ENCODE results near the gene PMAIP1.
"Not testable (repeated sequence)": the region's sequence is repeated elsewhere in the genome, so short reads cannot be mapped to it uniquely, and the experiment has no call there.

The PMAIP1 gene

DNA sequence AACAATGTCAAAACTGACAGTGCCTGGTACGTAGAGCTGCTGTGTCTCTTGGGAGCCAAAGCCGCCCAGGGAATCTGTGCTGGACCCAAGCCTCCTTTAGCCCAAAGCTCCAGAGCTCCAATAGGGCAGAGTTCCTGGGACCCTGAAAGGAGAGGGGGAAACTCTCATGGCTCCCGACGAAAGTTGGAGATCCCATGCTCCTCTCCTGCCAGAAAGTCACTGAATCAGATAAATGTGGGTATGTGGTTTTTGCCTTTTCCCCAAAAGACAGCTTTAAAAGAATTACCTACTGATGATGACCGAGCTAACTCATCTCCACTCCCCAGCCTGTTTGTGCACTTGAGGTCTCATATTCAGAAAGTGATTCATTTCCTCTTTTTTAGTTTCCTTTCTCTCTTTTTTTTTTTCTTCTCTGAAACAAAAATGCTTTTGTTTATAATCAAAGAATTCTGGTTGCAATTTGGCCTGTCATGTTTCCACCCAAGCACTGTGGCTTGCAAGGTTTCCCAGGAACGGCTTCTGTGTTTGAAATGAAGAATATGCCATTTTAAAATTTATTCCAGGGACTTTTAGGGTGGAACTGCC lies 14.1 kb upstream of the PMAIP1 start:
- DNase-seq, result no peak

GRCh38 chr18:59886399-59886798 lies 13.4 kb upstream of the PMAIP1 start:
- not testable (repeated sequence) for DNase-seq

- DNase-seq, result no peak
These were observed 7.7 kb upstream of the PMAIP1 start for GRCh38 chr18:59892123-59892522.

GRCh38 chr18:59893971-59894370 lies 5.8 kb upstream of the PMAIP1 start:
- no peak for DNase-seq

DNA sequence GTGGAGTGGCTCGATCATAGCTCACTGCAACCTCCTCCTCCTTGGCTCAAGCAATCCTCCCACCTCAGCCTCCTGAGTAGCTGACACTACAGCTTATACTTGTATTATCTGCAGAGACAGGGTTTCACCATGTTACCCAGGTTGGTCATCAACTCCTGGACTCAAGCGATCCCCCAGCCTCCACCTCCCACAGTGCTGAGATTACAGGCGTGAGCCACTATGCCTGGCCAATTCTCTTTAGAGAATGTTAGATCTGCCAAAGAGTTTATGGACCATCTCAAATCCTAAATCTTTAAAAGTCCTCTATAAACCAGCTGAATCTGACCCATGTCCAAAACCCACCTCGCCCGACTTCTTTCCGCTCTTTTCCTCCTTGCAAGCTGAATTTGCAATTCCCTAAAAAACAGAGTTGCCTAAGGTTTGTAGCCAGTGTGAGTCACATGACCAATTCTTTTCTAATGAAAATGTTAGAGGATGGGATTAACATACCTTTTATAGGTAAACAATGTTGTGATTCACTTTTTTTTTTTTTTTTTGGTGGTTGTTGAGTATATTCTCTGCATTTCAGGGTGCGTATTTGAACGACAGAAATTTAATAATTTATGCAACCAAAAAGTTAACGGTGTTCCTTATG lies 2.4 kb upstream of the PMAIP1 start:
- DNase-seq, result no peak

DNA sequence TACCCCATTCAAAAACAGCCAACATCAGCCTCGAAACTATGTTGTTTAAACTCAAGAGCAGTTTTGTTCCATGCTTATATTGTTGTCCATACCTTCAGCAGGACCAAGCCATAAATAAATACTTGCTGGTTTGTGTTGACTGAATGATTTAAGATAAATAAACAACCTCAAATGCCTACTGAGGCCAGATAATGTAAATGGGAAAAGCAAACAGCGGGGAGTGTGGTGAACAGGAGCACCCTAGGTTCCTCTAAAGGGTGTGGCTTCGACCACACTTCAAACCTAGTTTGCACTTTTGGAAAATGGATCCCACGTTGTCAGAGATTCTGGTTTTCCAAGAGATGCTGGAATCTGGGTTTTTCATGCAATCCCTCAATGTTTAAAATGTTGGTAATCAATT lies 1.7 kb upstream of the PMAIP1 start:
- DNase-seq, result no peak

- DNase-seq, result no peak
These were observed 1.0 kb upstream of the PMAIP1 start for GRCh38 chr18:59898609-59899297.

GRCh38 chr18:59900222-59901128 lies 679 bp downstream of the PMAIP1 start:
- peak; percentile 43 for DNase-seq

DNA sequence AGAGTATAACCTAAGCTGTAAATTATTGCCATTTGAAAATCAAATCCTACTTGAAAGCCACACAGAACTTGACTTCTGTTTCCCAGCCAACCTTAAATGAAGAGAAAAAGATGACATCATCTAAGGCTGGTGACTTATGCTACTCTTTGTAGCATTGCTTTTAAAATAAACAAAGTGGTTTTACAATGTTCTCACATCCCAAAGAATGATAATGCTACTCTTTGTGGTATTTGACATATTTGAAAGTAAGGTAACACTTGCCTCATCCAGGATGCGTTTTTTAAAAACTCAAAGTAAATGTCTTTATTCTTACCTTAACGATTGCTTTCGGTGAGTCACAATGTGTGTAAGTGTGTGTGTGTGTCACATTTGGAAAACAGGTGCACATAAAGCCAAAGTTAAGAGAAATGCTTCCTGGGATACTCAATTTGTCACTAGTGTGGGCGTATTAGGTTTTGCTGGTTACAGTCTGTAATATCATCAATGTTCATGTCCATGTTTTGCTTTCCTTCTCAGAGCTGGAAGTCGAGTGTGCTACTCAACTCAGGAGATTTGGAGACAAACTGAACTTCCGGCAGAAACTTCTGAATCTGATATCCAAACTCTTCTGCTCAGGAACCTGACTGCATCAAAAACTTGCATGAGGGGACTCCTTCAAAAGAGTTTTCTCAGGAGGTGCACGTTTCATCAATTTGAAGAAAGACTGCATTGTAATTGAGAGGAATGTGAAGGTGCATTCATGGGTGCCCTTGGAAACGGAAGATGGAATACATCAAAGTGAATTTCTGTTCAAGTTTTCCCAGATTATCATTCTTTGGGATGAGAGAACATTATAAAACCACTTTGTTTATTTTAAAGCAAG lies 2.6 kb downstream of the PMAIP1 start:
- DNase-seq, result no peak

GRCh38 chr18:59902993-59903610 lies 3.3 kb downstream of the PMAIP1 start:
- DNase-seq, result no peak

DNA sequence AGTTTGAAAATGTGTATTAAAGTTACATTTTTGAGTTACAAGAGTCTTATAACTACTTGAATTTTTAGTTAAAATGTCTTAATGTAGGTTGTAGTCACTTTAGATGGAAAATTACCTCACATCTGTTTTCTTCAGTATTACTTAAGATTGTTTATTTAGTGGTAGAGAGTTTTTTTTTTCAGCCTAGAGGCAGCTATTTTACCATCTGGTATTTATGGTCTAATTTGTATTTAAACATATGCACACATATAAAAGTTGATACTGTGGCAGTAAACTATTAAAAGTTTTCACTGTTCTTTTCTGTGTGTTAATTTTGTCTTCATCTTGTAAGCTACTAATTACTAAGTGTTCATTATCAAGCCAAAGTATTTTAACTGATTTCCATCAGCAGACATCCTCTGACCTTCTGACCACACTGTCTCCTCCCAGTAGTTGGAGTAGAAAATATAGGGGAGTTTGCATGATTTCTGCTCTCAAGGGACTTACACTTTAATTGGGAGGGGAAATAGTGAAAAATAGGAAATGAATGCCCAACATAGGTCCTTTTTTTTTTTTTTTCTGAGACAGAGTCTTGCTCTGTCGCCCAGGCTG lies 4.3 kb downstream of the PMAIP1 start:
- DNase-seq, result no peak

- DNase-seq, result no peak
These were observed 5.9 kb downstream of the PMAIP1 start for GRCh38 chr18:59905686-59906091.

DNA sequence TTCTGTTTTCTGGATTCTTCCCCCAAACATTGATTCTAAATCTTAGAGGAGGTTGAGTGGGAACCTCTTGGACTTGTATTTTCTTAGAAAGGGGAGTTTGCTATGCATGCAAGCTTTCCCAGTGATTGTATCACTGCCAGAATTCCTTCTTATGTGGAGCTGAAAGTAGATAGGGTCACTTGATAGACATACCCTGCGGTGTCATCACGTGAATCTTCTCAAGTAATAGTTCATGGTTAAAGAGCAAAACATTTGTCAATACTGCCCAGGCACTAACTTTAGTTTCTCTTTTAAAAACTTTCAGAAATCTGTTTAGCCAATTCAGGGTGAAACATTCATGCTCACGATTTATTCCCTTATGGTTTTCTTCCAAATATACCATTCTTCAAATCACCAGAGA lies 6.4 kb downstream of the PMAIP1 start:
- no peak for DNase-seq

GRCh38 chr18:59907172-59907571 lies 7.4 kb downstream of the PMAIP1 start:
- no peak for DNase-seq

DNA sequence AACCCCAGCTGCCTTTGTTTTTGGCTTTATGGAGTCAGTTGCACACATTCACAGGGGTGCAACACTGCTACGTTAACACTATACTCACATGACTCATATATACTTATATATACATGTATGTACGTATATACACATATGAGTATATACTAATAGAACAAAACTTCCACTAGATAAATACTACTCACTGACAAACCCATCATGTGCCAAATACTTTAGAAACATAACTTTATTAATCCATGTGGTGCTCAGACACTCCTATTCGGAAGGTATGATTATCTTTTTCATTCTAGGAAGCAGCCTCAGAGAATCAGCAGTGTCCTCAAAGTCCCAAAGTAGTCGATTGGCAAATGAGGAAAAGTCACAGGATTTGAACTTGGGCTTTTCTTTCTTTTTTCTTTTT lies 7.9 kb downstream of the PMAIP1 start:
- DNase-seq, result no peak

- DNase-seq, result no peak
These were observed 9.0 kb downstream of the PMAIP1 start for GRCh38 chr18:59908799-59909198.

- no peak for DNase-seq
These were observed 9.7 kb downstream of the PMAIP1 start for GRCh38 chr18:59909289-59910036.

DNA sequence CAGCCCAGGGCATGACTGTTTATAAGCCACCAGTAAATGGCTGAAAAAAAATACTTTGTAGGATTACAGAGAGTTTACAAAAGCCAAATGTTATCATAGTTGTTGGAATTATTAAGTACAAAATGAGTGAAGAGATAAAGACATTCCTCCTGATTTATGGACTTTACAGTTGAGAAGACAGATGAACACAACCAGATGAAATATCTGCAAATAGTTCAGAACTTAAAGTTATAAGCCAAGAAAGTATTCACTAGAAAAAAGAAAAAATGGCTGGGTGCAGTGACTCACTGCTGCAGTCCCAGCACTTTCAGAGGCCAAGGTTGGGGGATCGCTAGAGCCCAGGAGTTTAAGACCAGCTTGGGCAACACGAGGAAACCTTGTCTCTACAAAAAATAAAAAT lies 11.2 kb downstream of the PMAIP1 start:
- DNase-seq, result no peak

GRCh38 chr18:59911600-59911999 lies 11.8 kb downstream of the PMAIP1 start:
- DNase-seq, result no peak

DNA sequence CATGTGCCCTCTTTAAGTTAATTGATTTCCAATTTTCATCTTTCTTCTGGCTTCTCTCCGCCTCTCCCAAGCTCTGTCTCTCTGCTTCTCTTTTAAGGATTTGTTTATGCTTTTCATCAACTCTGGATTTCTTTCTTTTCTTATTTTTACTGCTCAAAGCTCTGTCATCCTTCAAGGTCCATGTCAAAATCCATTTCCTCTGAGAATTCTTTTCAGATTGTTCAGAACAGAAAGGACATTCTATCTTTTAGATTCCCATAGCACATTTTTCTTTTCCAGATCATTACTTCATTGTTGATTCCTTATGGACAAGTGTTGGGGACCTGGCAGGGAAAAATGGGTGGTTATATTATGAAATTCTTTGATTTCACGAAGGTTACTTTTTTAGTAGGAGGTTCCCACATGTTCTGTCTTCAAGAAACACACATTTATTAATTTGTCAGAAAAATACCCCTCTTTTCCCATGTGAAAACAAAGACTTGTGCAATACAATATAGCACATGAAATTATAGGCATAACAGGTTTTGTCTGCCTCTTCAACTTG lies 12.3 kb downstream of the PMAIP1 start:
- DNase-seq, result no peak

- DNase-seq, result no peak
These were observed 15.8 kb downstream of the PMAIP1 start for GRCh38 chr18:59915606-59916005.

Data from NCI-H1694 (cell line).